Measurements from ENCODE around the gene SENP3. TPM values are rescaled to one million over a fixed set of nuclear protein-coding genes. Genes with fewer than 3 reads are reported as not detected.
"Not testable (repeated sequence)": the region's sequence is repeated elsewhere in the genome, so short reads cannot be mapped to it uniquely, and the experiment has no call there.

The SENP3 gene
- total and polyA plus RNA-seq, 2 experiments from 2014 or later, result 35.4 to 61.1 TPM

DNA sequence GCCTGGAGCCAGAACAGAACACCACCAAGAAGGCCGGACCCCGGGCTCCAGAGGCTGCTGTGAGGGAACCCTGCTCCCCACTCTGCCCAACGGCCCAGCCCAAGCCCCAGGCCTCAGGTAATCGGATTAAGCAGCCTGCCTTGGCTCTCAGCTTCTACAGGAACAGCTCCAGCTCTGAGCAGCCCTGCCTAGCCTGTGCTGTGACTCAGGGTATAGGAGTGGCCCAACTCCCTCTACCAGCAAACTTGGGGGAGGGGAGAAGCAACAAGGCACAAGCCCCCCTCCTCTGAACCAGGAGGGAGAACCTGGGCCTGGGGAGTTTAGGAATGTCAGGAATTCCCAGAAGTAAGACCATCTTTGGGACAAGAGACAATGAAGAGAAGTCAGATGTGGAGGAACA, 29.0 kb downstream of the SENP3 start:
- no peak for TF ChIP-seq CTCF (IDR thresholded peaks at IDR 0.05; ENCODE audit: poor library complexity)
- TF ChIP-seq EZH2phosphoT487 (IDR thresholded peaks at IDR 0.05; ENCODE audit: low read depth, severe bottlenecking, unreplicated experiment), result no peak
- TF ChIP-seq EZH2 (IDR thresholded peaks at IDR 0.05; ENCODE audit: borderline replicate concordance), result no peak
- peak; percentile 38 for DNase-seq (ENCODE audit: low spot score)
- no peak overlapping the region for H3K4me3 ChIP-seq
- WGBS (ENCODE audit: low lambda C conversion rate, missing lambda C conversion rate), result 66% methylated on average over 4 of the region's 4 CpGs
- H4K20me1 ChIP-seq (ENCODE audit: insufficient read depth, poor library complexity, severe bottlenecking), result no peaks in the 10 kb centered on the region
- no peaks in the 10 kb centered on the region for H3K9me3 ChIP-seq (ENCODE audit: low read depth)
- peak overlapping the region; percentile 65 for H3K27ac ChIP-seq
- no peaks in the 10 kb centered on the region for H3K27me3 ChIP-seq
- no peak overlapping the region for H3K4me2 ChIP-seq
- peaks cover 11% of the 10 kb centered on the region for H3K79me2 ChIP-seq
- no peak overlapping the region for H2AFZ ChIP-seq
- no peaks in the 10 kb centered on the region for H3K9me2 ChIP-seq (replicated peaks; ENCODE audit: insufficient read depth)
- H3K4me1 ChIP-seq (ENCODE audit: insufficient read depth), result no peaks in the 10 kb centered on the region
- peaks cover 5% of the 10 kb centered on the region for H3K36me3 ChIP-seq (replicated peaks; ENCODE audit: insufficient read depth, low read depth)

- H3K9me2 ChIP-seq (replicated peaks; ENCODE audit: insufficient read depth), result no peaks in the 10 kb centered on the region
- no peak overlapping the region for H3K4me3 ChIP-seq
- 95% methylated on average over 5 of the region's 5 CpGs for WGBS (ENCODE audit: low lambda C conversion rate, missing lambda C conversion rate)
- H3K4me2 ChIP-seq, result no peak overlapping the region
- peaks cover 10% of the 10 kb centered on the region for H3K79me2 ChIP-seq
- no peak for TF ChIP-seq CTCF (IDR thresholded peaks at IDR 0.05; ENCODE audit: poor library complexity)
- no peaks in the 10 kb centered on the region for H3K9me3 ChIP-seq (ENCODE audit: low read depth)
- DNase-seq (ENCODE audit: low spot score), result no peak
- peaks cover 5% of the 10 kb centered on the region for H3K36me3 ChIP-seq (replicated peaks; ENCODE audit: insufficient read depth, low read depth)
- no peak overlapping the region for H2AFZ ChIP-seq
- H3K27me3 ChIP-seq, result no peaks in the 10 kb centered on the region
- no peak overlapping the region for H3K27ac ChIP-seq
- H3K4me1 ChIP-seq (ENCODE audit: insufficient read depth), result no peaks in the 10 kb centered on the region
- H4K20me1 ChIP-seq (ENCODE audit: insufficient read depth, poor library complexity, severe bottlenecking), result no peaks in the 10 kb centered on the region
Observed at GRCh38 chr17:7591596-7591995, 29.9 kb downstream of the SENP3 start.

DNA sequence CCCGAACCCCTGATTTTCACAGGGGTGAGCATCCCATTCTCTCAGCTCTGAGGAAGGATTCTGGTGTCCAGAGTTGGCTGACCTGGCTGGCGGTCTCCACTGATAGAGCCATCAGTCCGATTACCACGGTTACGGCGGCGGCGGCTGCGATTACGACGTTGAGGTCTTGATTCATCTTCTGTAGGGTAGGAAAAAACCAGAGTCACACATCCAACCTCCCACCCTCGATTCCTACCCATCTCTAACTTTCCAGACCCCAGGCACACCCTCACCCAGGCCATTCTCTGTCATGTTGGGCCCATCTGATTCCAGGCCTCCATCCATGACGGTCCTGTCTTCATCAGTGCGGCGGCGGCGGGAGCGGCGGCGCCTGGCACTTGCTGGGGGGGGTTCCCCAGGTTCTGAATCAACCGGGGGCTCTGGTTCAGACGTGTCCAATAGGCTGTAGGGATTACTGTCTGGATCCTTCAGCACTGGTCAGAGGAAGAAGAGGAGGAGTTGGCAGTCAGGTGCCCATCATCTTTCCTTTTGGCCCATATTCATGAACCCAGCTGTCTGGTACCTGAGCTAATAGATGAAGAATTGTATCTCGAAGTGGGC, 30.8 kb downstream of the SENP3 start:
- H2AFZ ChIP-seq, result no peak overlapping the region
- no peak overlapping the region for H3K4me2 ChIP-seq
- no peaks in the 10 kb centered on the region for H3K27me3 ChIP-seq
- H3K36me3 ChIP-seq (replicated peaks; ENCODE audit: insufficient read depth, low read depth), result peaks cover 5% of the 10 kb centered on the region
- H3K9me2 ChIP-seq (replicated peaks; ENCODE audit: insufficient read depth), result no peaks in the 10 kb centered on the region
- H3K9me3 ChIP-seq (ENCODE audit: low read depth), result no peaks in the 10 kb centered on the region
- H3K27ac ChIP-seq, result no peak overlapping the region
- no peak overlapping the region for H3K4me3 ChIP-seq
- peaks cover 10% of the 10 kb centered on the region for H3K79me2 ChIP-seq
- DNase-seq (ENCODE audit: low spot score), result no peak
- H4K20me1 ChIP-seq (ENCODE audit: insufficient read depth, poor library complexity, severe bottlenecking), result no peaks in the 10 kb centered on the region
- H3K4me1 ChIP-seq (ENCODE audit: insufficient read depth), result no peaks in the 10 kb centered on the region
- TF ChIP-seq EZH2phosphoT487 (IDR thresholded peaks at IDR 0.05; ENCODE audit: low read depth, severe bottlenecking, unreplicated experiment) (no peak), EZH2 (IDR thresholded peaks at IDR 0.05; ENCODE audit: borderline replicate concordance) (no peak), CTCF (IDR thresholded peaks at IDR 0.05; ENCODE audit: poor library complexity) (no peak)
- WGBS (ENCODE audit: low lambda C conversion rate, missing lambda C conversion rate), result 95% methylated on average over 23 of the region's 23 CpGs

- Histone ChIP-seq H3K9me3 (ENCODE audit: low read depth) (no peaks in the 10 kb centered on the region), H3K4me2 (no peak overlapping the region), H3K36me3 (replicated peaks; ENCODE audit: insufficient read depth, low read depth) (peaks cover 5% of the 10 kb centered on the region), H2AFZ (no peak overlapping the region), H3K27ac (no peak overlapping the region), H3K79me2 (peaks cover 10% of the 10 kb centered on the region), H4K20me1 (ENCODE audit: insufficient read depth, poor library complexity, severe bottlenecking) (no peaks in the 10 kb centered on the region), H3K9me2 (replicated peaks; ENCODE audit: insufficient read depth) (no peaks in the 10 kb centered on the region), H3K4me3 (no peak overlapping the region), H3K4me1 (ENCODE audit: insufficient read depth) (no peaks in the 10 kb centered on the region), H3K27me3 (no peaks in the 10 kb centered on the region)
- TF ChIP-seq EZH2phosphoT487 (IDR thresholded peaks at IDR 0.05; ENCODE audit: low read depth, severe bottlenecking, unreplicated experiment) (no peak), CTCF (IDR thresholded peaks at IDR 0.05; ENCODE audit: poor library complexity) (no peak), EZH2 (IDR thresholded peaks at IDR 0.05; ENCODE audit: borderline replicate concordance) (no peak)
- WGBS (ENCODE audit: low lambda C conversion rate, missing lambda C conversion rate), result 92% methylated on average over 12 of the region's 12 CpGs
- DNase-seq (ENCODE audit: low spot score), result no peak
Observed at GRCh38 chr17:7593296-7593695, 31.6 kb downstream of the SENP3 start.

DNA sequence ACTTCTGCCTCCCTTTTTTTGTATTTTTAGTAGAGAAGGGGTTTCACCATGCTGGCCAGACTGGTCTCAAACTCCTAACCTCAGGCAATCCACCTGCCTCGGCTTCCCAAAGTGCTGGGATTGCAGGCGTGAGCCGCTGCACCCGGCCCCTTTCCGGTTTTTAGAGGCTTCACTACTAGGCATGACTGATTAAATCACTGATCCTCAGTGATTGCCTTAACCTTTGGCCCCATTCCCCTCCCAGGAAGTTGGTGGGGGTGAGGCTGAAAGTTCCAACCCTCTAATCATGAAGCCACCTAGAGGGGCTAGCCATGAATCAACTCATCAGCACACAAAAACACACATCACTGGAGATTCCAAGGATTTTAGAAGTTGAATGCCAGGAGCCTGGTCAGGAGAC, 35.8 kb downstream of the SENP3 start:
- H3K4me1 ChIP-seq (ENCODE audit: insufficient read depth); H3K27me3 ChIP-seq; DNase-seq (ENCODE audit: low spot score); H3K27ac ChIP-seq; H2AFZ ChIP-seq; H3K9me2 ChIP-seq (replicated peaks; ENCODE audit: insufficient read depth); H3K9me3 ChIP-seq (ENCODE audit: low read depth); H4K20me1 ChIP-seq (ENCODE audit: insufficient read depth, poor library complexity, severe bottlenecking); H3K4me2 ChIP-seq; H3K36me3 ChIP-seq (replicated peaks; ENCODE audit: insufficient read depth, low read depth); H3K4me3 ChIP-seq: not testable (repeated sequence)
- H3K79me2 ChIP-seq, result peaks cover 10% of the 10 kb centered on the region
- 67% methylated on average over 5 of the region's 5 CpGs for WGBS (ENCODE audit: low lambda C conversion rate, missing lambda C conversion rate)
